ENCODE results near the gene SUCO.
"Not testable (repeated sequence)": the region's sequence is repeated elsewhere in the genome, so short reads cannot be mapped to it uniquely, and the experiment has no call there.

Gene SUCO

DNA sequence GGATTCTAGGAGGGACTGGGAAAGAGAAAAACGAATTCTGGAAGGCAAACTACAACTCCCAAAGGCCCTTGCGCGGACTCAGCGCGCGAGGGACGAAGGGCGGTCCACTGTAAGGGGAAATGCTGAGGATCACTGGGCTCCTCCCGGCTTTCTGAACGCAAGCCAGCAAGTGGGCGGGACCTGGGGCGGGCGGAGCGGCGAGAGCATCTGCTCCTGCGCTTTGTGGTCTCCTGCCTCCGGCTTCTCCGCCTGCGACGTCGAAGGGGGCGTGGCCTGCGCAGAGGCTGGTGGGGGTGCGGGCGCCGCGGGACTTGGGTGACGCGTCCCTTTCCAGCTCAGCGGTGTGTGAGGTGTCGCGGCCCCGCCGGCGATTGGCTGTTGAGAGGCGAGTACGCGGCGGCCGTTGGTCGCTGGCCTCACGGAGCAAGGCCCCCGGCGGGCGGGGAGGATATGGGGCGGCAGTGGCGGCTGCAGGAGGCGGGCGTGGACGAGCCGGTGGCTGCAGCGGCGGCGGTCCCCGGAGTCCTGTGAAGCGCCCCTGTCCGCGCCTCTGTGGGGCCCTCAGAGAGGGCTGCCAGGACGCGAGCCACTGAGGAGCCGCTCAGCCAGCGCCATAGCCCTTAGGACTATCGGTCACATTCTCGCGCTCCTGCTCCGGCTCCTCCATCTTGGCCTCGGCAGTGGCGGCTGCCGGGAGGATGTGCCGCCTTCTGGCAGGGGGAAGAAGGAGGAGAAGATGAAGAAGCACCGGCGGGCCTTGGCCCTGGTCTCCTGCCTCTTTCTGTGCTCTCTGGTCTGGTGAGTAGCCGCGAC, at the start of gene SUCO:
TSS of gene SUCO (plus strand) at position 451 of the 813 bp plus-strand sequence. CDS start at position 737, 286 bp downstream.
- peak; percentile 100 for DNase-seq

DNA sequence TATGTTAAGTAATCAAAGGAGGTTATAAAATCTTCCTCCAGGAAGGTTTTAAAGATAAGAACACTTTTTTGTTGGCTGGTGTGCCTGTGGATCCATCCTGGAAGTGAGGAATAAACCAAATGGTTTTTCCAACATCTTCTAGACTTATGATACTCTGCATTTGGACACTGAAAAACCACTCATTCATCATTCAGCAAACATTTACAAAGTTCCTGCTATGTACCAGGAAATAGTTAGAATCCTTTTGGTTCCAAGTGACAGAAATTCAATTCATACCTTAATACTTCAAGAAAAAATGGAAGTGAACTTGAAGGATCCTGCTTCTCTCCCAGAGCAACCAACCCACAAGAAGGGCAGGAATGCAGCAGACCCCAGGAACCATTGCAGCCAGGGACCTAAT, 49.5 kb upstream of the SUCO start:
- DNase-seq: no peak

- DNase-seq: no peak
Measured at GRCh38 chr1:172484252-172484651, 48.7 kb upstream of the SUCO start.

- DNase-seq: no peak
Measured at GRCh38 chr1:172485626-172486025, 47.3 kb upstream of the SUCO start.

DNA sequence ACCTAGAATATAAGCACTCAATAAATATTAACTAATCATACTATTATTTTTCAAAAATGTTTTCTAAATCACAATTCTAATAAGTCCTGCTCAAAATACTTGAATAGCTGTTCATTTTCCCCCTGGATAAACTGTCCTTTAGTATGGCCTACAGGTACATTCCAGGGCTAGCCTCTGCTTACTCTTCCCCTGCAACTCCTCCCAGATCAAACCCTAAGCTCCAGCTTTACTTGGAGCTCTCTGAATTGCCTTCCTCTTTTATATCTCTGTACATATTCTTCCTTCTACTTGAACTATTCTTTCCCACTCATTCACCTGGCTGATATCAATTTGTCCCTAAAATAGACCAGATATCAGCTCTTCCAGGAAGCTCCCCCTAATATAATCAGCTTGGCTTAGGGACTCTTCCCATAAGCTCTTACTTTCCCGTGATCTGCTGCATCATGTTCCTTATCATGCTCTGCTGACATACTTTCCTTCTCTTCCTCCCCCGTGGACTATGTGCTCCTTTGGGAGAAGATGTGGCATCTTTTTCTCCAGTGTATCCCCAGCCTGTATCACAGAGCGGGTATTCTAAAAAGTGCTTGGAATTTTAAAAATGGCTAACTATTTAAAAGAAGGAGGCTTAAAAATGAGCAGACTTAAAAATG, 46.0 kb upstream of the SUCO start:
- no peak for DNase-seq

DNA sequence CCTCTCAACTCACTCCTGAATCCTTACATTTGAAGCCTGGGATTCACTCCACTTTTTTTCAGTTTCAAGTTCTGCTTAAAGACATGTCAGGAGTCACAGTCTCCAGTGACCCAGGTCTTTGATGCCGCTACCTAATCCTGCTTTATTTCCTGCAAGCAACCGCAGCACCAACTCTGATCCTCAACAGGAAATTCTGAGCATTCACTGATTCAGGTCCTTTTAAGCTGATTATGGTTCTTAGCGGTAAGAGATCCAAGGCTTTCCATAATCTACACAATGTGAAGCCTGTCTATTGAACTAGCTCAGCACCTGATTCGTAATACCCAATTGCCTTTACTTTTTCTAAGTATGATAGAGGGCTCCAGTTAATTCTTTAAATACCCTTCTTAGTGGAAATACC, 45.4 kb upstream of the SUCO start:
- DNase-seq: no peak

GRCh38 chr1:172488393-172488792, 44.6 kb upstream of the SUCO start:
- no peak for DNase-seq

GRCh38 chr1:172489847-172490246, 43.1 kb upstream of the SUCO start:
- DNase-seq: no peak

DNA sequence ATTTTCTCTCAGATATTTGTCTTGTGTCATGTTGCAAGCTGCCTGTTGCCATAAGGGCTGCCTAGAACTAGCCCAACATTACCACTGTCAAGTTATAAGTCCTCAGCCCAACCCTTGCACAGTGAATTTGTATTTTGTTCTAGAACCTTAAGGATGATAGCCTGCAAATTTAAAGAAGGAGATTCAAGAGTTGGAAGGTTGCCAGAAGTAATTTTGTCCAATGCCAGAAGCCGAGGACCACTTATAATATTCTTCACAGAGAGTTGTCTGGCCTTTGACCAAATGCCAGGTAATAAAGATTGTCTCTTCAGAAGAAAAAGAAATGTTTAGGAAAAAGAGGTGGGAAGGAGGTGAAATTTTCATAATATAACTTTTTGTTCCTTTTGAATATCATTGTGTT, 40.5 kb upstream of the SUCO start:
- no peak for DNase-seq

DNA sequence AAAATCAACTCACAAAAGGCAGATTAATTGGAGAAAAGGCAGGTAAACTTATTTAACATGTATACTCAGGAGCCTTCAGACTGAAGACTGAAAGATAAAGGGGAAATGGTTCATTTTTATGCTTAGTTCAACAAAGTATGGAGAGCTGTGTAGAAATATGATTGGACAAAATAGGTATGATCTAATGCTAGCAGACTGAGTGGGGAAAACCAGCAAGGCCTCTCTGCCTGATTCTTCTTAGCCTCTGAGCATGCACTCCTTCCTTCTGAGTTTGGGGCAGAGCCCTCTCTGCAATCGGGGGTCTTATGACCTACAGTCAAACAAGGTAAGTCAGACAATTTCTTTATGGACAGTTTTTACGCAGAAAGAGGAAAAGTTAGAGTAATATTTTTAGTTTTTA, 38.8 kb upstream of the SUCO start:
- DNase-seq: peak; percentile 52

DNA sequence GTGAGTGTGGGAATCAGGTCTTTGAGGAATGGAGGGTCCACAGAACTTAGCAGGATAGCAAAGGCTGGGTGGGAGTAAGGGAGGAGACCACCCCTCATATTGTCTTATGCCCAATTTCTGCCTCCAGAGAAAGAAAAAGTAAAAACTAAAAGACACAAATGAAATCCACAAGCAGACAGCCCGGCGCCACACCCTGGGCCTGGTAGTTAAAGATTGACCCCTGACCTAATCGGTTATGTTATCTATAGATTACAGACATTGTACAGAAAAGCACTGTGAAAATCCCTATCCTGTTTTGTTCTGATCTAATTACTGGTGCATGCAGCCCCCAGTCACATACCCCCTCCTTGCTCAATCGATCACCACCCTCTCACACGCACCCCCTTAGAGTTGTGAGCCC, 36.8 kb upstream of the SUCO start:
- not testable (repeated sequence) for DNase-seq

- DNase-seq: no peak
Measured at GRCh38 chr1:172496678-172497077, 36.3 kb upstream of the SUCO start.

GRCh38 chr1:172497230-172497629, 35.7 kb upstream of the SUCO start:
- no peak for DNase-seq

GRCh38 chr1:172498857-172499256, 34.1 kb upstream of the SUCO start:
- peak; percentile 81 for DNase-seq

DNA sequence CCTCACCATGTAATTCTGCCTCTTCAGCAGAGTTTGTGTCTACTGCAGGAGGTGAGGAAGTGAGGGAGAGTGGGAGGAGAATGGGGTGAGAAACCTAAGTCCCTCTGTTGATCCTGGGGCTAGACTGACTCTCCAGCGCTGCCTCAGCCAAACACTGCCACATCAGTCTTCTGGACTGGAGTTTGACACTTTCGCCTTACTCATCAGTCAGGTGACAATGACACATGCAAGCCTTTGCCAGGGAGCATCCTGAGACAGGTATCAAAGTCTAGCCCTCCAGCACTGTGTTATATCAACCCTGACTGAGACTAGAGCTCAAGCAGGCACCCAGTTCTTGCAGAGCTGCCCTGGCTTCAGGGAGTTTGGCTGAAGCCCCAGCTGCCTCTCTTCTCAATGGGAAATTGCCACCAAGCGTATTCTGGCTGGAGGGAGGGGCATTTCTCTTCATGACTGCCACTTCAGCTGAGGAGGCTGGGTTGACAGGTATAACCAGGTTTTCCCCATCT, 33.3 kb upstream of the SUCO start:
- peak; percentile 33 for DNase-seq

DNA sequence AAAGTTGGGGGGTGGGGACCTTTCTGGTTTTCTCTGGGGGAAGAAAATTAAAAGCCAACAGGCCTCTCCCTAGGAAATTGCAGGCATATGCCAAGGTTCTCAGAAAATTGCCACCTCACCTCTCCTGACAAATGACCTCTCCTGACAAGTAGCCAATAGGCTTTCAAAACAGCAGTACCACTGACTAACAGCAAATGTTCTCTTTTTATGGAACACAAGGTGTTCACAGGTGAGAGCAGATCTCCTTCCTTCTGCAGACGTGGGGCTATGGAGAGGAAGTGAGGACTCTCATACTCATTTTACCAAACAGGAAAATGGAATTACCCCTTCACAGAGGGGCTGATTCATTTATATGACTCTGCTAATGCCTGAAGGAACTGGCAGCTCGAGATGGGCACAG, 32.7 kb upstream of the SUCO start:
- no peak for DNase-seq

GRCh38 chr1:172507741-172508140, 25.2 kb upstream of the SUCO start:
- no peak for DNase-seq

- DNase-seq: no peak
Measured at GRCh38 chr1:172510479-172510878, 22.5 kb upstream of the SUCO start.

- peak; percentile 52 for DNase-seq
Measured at GRCh38 chr1:172512591-172512990, 20.4 kb upstream of the SUCO start.

- DNase-seq: no peak
Measured at GRCh38 chr1:172513479-172513878, 19.5 kb upstream of the SUCO start.

DNA sequence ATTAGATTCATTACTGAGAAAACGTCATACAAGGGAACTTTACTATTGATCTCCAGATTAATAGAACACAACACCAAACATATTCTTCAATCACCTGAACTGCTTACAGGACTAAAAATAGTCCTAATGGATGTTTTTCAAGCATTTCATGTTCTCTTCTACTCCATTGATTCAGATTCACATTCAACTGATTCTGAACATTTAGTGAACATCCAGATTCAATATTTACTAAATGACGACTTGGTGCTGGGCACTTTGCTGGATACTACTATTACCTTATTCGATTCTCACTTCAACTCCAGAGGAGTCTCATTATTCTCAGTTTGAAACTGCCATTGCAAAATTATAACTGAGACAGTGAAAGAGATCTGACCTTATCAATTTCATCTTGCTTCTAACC, 18.8 kb upstream of the SUCO start:
- DNase-seq: no peak

GRCh38 chr1:172515436-172515835, 17.5 kb upstream of the SUCO start:
- DNase-seq: no peak

DNA sequence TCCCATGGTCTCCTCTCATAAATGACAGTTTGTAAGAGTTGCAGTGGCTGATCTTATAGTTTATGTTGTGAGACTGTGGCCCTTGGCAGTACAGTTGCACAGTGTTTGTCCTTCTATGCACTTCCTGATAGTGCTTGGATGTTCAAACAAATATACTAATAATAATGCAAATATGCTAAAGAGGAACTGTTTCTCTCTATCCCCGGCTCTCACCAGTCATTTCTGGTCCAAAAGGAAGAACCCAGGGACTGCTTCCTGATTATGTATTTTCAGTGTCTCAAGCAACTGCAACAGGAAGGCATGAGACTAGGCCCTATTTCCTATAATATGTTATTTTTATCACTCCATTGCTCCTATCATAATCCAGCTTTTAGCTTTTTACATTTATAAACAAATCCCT, 17.0 kb upstream of the SUCO start:
- peak; percentile 80 for DNase-seq

- no peak for DNase-seq
Measured at GRCh38 chr1:172517081-172517480, 15.9 kb upstream of the SUCO start.

All from inflammatory macrophage treated with lipopolysaccharide for 4 hours (primary cell).